IMR-90 (cell line): ENCODE results near the gene C16orf92. TPM values are rescaled to one million over a fixed set of nuclear protein-coding genes. Genes with fewer than 3 reads are reported as not detected.

Source experiments
- ATAC-seq: fragments of 200-7000 bp; cut with Tn5 transposase; 2 replicates; pipeline ENCODE4 v1.9.1; 2020; ENCODE audit warnings: low read depth, mild to moderate bottlenecking, moderate library complexity
- BruUV-seq: library from RNA; stranded (reverse); fragments of 400-500 nt; replicated peaks from 2 replicates; lab custom pipeline; 2021; lab: Mats Ljungman, UMichigan
- CTCF ChIA-PET: fragments of 300-600 bp; formaldehyde crosslinking; extraction: SDS; loops from one replicate; lab custom pipeline; 2021; ENCODE audit warnings: antibody characterized with exemption; lab: Yijun Ruan, JAX
- POLR2A ChIA-PET: fragments of 300-600 bp; sonication (Branson Sonifier 250); formaldehyde crosslinking; loops from one replicate; lab custom pipeline; 2022; ENCODE audit warnings: antibody characterized with exemption; ENCODE audit not compliant: unreplicated experiment; lab: Charles Lee
- DNase-seq: peaks from one replicate; pipeline ENCODE4 v3.0.0; 2013
- H2AFZ ChIP-seq: replicated peaks from 2 replicates; pipeline ENCODE3; 2013; ENCODE audit warnings: low read length, mild to moderate bottlenecking; ENCODE audit not compliant: poor library complexity
- H2AK5ac ChIP-seq: 2 replicates; pipeline ENCODE4 v1.6.1; 2013; ENCODE audit warnings: low read depth, low read length, inconsistent platforms
- H2AK9ac ChIP-seq: replicated peaks from 2 replicates; pipeline ENCODE3; 2013; ENCODE audit warnings: mild to moderate bottlenecking, low read depth, low read length, moderate library complexity; ENCODE audit not compliant: poor library complexity
- H2BK120ac ChIP-seq: 2 replicates; pipeline ENCODE4 v1.6.1; 2013; ENCODE audit warnings: low read depth, low read length, inconsistent platforms
- H2BK15ac ChIP-seq: 3 replicates; pipeline ENCODE4 v1.6.1; 2013; ENCODE audit warnings: low read depth, low read length, inconsistent platforms
- H2BK20ac ChIP-seq: 2 replicates; pipeline ENCODE4 v1.6.1; 2013; ENCODE audit warnings: low read depth, mild to moderate bottlenecking, inconsistent platforms, low read length, moderate library complexity
- H2BK5ac ChIP-seq: 2 replicates; pipeline ENCODE4 v1.6.1; 2013; ENCODE audit warnings: mild to moderate bottlenecking, low read depth, low read length, inconsistent platforms; ENCODE audit not compliant: poor library complexity, severe bottlenecking
- H3K14ac ChIP-seq: replicated peaks from 2 replicates; pipeline ENCODE4 v1.6.1; 2013; ENCODE audit warnings: low read depth, low read length, inconsistent platforms
- H3K18ac ChIP-seq: 2 replicates; pipeline ENCODE4 v1.6.1; 2013; ENCODE audit warnings: low read depth, low read length, control low read depth
- H3K23ac ChIP-seq: 2 replicates; pipeline ENCODE4 v1.6.1; 2013; ENCODE audit warnings: low read depth, low read length, inconsistent platforms
- H3K27ac ChIP-seq: 2 replicates; pipeline ENCODE4 v1.5.1; 2013; ENCODE audit warnings: mild to moderate bottlenecking, control low read depth, low read length; ENCODE audit not compliant: insufficient read depth
- H3K27me3 ChIP-seq: 2 replicates; pipeline ENCODE4 v1.6.1; 2013; ENCODE audit warnings: low read length; ENCODE audit not compliant: control insufficient read depth, insufficient read depth
- H3K36me3 ChIP-seq: 2 replicates; pipeline ENCODE4 v1.6.1; 2013; ENCODE audit warnings: low read length, mixed read lengths; ENCODE audit not compliant: control insufficient read depth, insufficient read depth
- H3K4ac ChIP-seq: 2 replicates; pipeline ENCODE4 v1.6.1; 2013; ENCODE audit warnings: low read depth, low read length, inconsistent platforms
- H3K4me1 ChIP-seq: 2 replicates; pipeline ENCODE4 v1.6.1; 2013; ENCODE audit warnings: low read length, mixed read lengths; ENCODE audit not compliant: control insufficient read depth, insufficient read depth
- H3K4me2 ChIP-seq: 2 replicates; pipeline ENCODE4 v1.6.1; 2013; ENCODE audit warnings: low read depth, mild to moderate bottlenecking, control low read depth, low read length, moderate library complexity
- H3K4me3 ChIP-seq: 2 replicates; pipeline ENCODE4 v1.5.1; 2013; ENCODE audit warnings: low read depth, mild to moderate bottlenecking, control low read depth, low read length, moderate library complexity; ENCODE audit not compliant: insufficient read depth
- H3K56ac ChIP-seq: 2 replicates; pipeline ENCODE4 v1.6.1; 2013; ENCODE audit warnings: low read length, inconsistent platforms; ENCODE audit not compliant: insufficient read depth; ENCODE audit errors: extremely low read depth
- H3K79me1 ChIP-seq, 2 experiments: 2 replicates each; pipeline ENCODE4 v1.6.1; 2013; ENCODE audit warnings: low read length in 2 of 2, inconsistent platforms in 1 of 2, low read depth in 1 of 2
- H3K9ac ChIP-seq: 2 replicates; pipeline ENCODE4 v1.6.1; 2013; ENCODE audit warnings: low read depth, low read length, control low read depth
- H3K9me1 ChIP-seq: 2 replicates; pipeline ENCODE4 v1.6.1; 2013; ENCODE audit warnings: low read length, inconsistent platforms; ENCODE audit not compliant: insufficient read depth
- H3K9me3 ChIP-seq: 2 replicates; pipeline ENCODE4 v1.6.1; 2013; ENCODE audit warnings: low read length; ENCODE audit not compliant: control insufficient read depth, insufficient read depth
- H4K20me1 ChIP-seq: 2 replicates; pipeline ENCODE4 v1.6.1; 2013; ENCODE audit warnings: low read length, inconsistent platforms; ENCODE audit not compliant: insufficient read depth
- H4K5ac ChIP-seq: 2 replicates; pipeline ENCODE4 v1.6.1; 2013; ENCODE audit warnings: mild to moderate bottlenecking, low read depth, low read length, control low read depth
- H4K8ac ChIP-seq, 2 experiments: 2 replicates each; pipeline ENCODE4 v1.6.1; 2013; ENCODE audit warnings: low read depth in 2 of 2, low read length in 2 of 2, control low read depth in 1 of 2, inconsistent platforms in 1 of 2
- H4K91ac ChIP-seq: 2 replicates; pipeline ENCODE4 v1.6.1; 2013; ENCODE audit warnings: low read depth, low read length, inconsistent platforms; ENCODE audit not compliant: insufficient read depth
- BHLHE40 ChIP-seq: fragments of 150-350 bp; IDR thresholded peaks from 2 replicates; pipeline ENCODE4 v1.6.1; 2016; ENCODE audit warnings: mild to moderate bottlenecking, low read depth, low read length
- CEBPB ChIP-seq: IDR thresholded peaks from 2 replicates; pipeline ENCODE4 v1.6.1; 2012; ENCODE audit warnings: low read depth, low read length, improper control_type of control experiment
- CHD1 ChIP-seq: IDR thresholded peaks from 2 replicates; pipeline ENCODE4 v1.6.1; 2012; ENCODE audit warnings: low read depth, low read length, improper control_type of control experiment
- FOS ChIP-seq: fragments of 150-350 bp; IDR thresholded peaks from 2 replicates; pipeline ENCODE4 v1.6.1; 2016; ENCODE audit warnings: low read depth, low read length
- MAFK ChIP-seq: IDR thresholded peaks from 2 replicates; pipeline ENCODE4 v1.6.1; 2012; ENCODE audit warnings: low read depth, low read length, improper control_type of control experiment
- MAZ ChIP-seq: IDR thresholded peaks from 2 replicates; pipeline ENCODE4 v1.6.1; 2012; ENCODE audit warnings: low read depth, mild to moderate bottlenecking, low read length, improper control_type of control experiment, moderate library complexity, borderline replicate concordance
- MXI1 ChIP-seq: IDR thresholded peaks from 2 replicates; pipeline ENCODE4 v1.6.1; 2012; ENCODE audit warnings: low read depth, mild to moderate bottlenecking, low read length, moderate library complexity, borderline replicate concordance
- NFE2L2 ChIP-seq: fragments of 150-350 bp; IDR thresholded peaks from 2 replicates; pipeline ENCODE4 v1.6.1; 2016; ENCODE audit warnings: low read depth, mild to moderate bottlenecking, low read length
- POLR2A ChIP-seq: IDR thresholded peaks from 2 replicates; pipeline ENCODE4 v1.6.1; 2012; ENCODE audit warnings: mild to moderate bottlenecking, low read depth, low read length
- RAD21 ChIP-seq: IDR thresholded peaks from 2 replicates; pipeline ENCODE4 v1.6.1; 2012; ENCODE audit warnings: low read length, improper control_type of control experiment
- RCOR1 ChIP-seq: IDR thresholded peaks from 2 replicates; pipeline ENCODE4 v1.6.1; 2012; ENCODE audit warnings: mild to moderate bottlenecking, low read length, improper control_type of control experiment; ENCODE audit not compliant: insufficient replicate concordance
- RFX5 ChIP-seq: IDR thresholded peaks from 2 replicates; pipeline ENCODE4 v1.8.0; 2012; ENCODE audit warnings: low read depth, mild to moderate bottlenecking, low read length, moderate library complexity
- SMC3 ChIP-seq: fragments of 150-350 bp; IDR thresholded peaks from 2 replicates; pipeline ENCODE4 v1.6.1; 2016; ENCODE audit warnings: low read depth, mild to moderate bottlenecking, antibody characterized with exemption, low read length, moderate library complexity
- WGBS, 2 experiments: methylation state at CpG; one replicate each; pipeline versions ENCODE4 v1.1.5 to v1.1.7; 2013; ENCODE audit warnings: missing lambda C conversion rate in 2 of 2; ENCODE audit not compliant: insufficient read length in 1 of 2; ENCODE audit errors: extremely low coverage in 2 of 2; 5-methylcytosine and 5-hydroxymethylcytosine counted together
- dilution Hi-C: fragments of 300-500 bp; cut with HindIII; formaldehyde crosslinking; loops from one replicate; pipeline ENCODE4 v1.14.3; 2018; ENCODE audit warnings: low sequenced_read_pairs; ENCODE audit not compliant: unreplicated experiment
- in situ Hi-C: fragments of 300-500 bp; cut with MboI; formaldehyde crosslinking; loops from 3 replicates; pipeline ENCODE4 v1.14.3; 2019; ENCODE audit warnings: low sequenced_read_pairs, inconsistent platforms, mixed read lengths
- intact Hi-C: fragments of 100-400 bp; cut with micrococcal nuclease; formaldehyde crosslinking; loops from 2 replicates; pipeline ENCODE4 v1.10.0; 2022
- polyA plus RNA-seq, 3 experiments: library from polyadenylated mRNA; depleted of rRNA; stranded (reverse); fragments of >200 nt; gene quantifications; 2 replicates each; pipeline ENCODE4 v1.2.3, GENCODE V29; 2012; ENCODE audit warnings: low replicate concordance in 1 of 3
- total RNA-seq: library from RNA; depleted of rRNA; stranded (reverse); fragments of >200 nt; gene quantifications from 2 replicates; pipeline ENCODE4 v1.2.3, GENCODE V29; 2012
- TF ChIP-seq, protein P1 (sequence below): conservative IDR thresholded peaks from 2 replicates; pipeline ENCODE4 v1.5.1; 2012; ENCODE audit warnings: mild to moderate bottlenecking, low read depth, low read length, improper control_type of control experiment
- TF ChIP-seq, protein P2 (sequence below): fragments of 150-350 bp; IDR thresholded peaks from 2 replicates; pipeline ENCODE4 v1.6.1; 2017; ENCODE audit warnings: mild to moderate bottlenecking, antibody characterized with exemption, low read length, low read depth
- TF ChIP-seq, protein P3 (sequence below): fragments of 150-350 bp; IDR thresholded peaks from 2 replicates; pipeline ENCODE4 v1.6.1; 2016; ENCODE audit warnings: low read depth, mild to moderate bottlenecking, low read length, moderate library complexity, borderline replicate concordance

The C16orf92 gene
- total and polyA plus RNA-seq, 2 of the 4 experiments (the other 2 are of a cell fraction), result not detected

DNA sequence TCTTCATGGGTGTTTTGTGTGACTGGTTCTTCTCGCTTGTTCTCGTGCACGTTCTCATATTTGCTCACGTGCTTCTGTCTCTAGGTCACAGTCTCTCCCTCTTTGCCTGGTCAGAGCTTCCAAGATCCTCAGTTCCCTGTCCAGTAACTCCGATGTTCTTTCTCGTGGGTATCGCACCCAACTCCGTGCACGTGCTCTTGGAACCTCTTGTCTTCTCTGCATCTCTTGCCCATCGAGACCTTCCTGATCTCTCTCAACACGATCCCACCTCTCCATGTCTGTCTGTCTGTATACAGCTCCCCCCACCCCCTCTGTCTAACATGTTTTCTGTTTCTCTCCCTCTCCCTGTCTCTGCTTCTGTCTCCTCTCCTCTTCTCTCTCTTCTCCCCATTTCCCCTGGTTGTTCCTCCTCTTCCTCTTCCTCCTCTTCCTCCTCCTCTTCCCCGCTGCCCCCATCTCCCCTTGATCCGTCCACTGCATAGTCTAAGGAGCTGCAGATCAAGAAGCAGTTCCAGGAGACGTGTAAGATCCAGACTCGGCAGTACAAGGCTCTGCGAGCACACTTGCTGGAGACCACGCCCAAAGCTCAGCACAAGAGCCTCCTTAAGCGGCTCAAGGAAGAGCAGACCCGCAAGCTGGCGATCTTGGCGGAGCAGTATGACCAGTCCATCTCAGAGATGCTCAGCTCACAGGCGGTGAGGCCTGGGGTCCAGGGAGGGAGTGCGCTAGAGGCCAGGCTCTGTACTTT is 33.7 kb upstream of the C16orf92 start:
- H3K27me3 ChIP-seq, result no peaks in the 10 kb centered on the region
- H3K4me2 ChIP-seq, result no peak overlapping the region
- no peak for ATAC-seq
- ChIA-PET POLR2A (no interaction called here), CTCF (no interaction called here)
- no peak overlapping the region for H3K14ac ChIP-seq
- no peak overlapping the region for H3K18ac ChIP-seq
- no peak overlapping the region for H3K56ac ChIP-seq
- no peak overlapping the region for H3K9ac ChIP-seq
- no peak for TF ChIP-seq MAZ
- TF ChIP-seq, protein P1, sequence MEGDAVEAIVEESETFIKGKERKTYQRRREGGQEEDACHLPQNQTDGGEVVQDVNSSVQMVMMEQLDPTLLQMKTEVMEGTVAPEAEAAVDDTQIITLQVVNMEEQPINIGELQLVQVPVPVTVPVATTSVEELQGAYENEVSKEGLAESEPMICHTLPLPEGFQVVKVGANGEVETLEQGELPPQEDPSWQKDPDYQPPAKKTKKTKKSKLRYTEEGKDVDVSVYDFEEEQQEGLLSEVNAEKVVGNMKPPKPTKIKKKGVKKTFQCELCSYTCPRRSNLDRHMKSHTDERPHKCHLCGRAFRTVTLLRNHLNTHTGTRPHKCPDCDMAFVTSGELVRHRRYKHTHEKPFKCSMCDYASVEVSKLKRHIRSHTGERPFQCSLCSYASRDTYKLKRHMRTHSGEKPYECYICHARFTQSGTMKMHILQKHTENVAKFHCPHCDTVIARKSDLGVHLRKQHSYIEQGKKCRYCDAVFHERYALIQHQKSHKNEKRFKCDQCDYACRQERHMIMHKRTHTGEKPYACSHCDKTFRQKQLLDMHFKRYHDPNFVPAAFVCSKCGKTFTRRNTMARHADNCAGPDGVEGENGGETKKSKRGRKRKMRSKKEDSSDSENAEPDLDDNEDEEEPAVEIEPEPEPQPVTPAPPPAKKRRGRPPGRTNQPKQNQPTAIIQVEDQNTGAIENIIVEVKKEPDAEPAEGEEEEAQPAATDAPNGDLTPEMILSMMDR, result no peak
- TF ChIP-seq CEBPB, result no peak
- TF ChIP-seq MAFK, result no peak
- TF ChIP-seq POLR2A, result no peak
- no peak for TF ChIP-seq FOS
- TF ChIP-seq, protein P2, sequence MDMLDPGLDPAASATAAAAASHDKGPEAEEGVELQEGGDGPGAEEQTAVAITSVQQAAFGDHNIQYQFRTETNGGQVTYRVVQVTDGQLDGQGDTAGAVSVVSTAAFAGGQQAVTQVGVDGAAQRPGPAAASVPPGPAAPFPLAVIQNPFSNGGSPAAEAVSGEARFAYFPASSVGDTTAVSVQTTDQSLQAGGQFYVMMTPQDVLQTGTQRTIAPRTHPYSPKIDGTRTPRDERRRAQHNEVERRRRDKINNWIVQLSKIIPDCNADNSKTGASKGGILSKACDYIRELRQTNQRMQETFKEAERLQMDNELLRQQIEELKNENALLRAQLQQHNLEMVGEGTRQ, result no peak
- no peak for TF ChIP-seq RCOR1
- TF ChIP-seq RAD21, result no peak
- TF ChIP-seq NFE2L2, result no peak
- no peak for TF ChIP-seq BHLHE40
- no peak for TF ChIP-seq RFX5
- no peak for TF ChIP-seq CHD1
- TF ChIP-seq, protein P3, sequence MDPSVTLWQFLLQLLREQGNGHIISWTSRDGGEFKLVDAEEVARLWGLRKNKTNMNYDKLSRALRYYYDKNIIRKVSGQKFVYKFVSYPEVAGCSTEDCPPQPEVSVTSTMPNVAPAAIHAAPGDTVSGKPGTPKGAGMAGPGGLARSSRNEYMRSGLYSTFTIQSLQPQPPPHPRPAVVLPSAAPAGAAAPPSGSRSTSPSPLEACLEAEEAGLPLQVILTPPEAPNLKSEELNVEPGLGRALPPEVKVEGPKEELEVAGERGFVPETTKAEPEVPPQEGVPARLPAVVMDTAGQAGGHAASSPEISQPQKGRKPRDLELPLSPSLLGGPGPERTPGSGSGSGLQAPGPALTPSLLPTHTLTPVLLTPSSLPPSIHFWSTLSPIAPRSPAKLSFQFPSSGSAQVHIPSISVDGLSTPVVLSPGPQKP, result no peak
- TF ChIP-seq MXI1, result no peak
- no peak for TF ChIP-seq SMC3
- in situ Hi-C loops, result no loop called here
- no peaks in the 10 kb centered on the region for H3K9me3 ChIP-seq
- peaks cover 0 to 12% of the 10 kb centered on the region in 2 experiments; a peak in 1 of 4 replicates for H3K79me1 ChIP-seq
- H2AK5ac ChIP-seq, result no peak overlapping the region
- H3K36me3 ChIP-seq, result peaks cover 67% of the 10 kb centered on the region
- H2BK120ac ChIP-seq, result no peak overlapping the region
- no peak overlapping the region for H3K27ac ChIP-seq
- 93% methylated on average over 18 of the region's 23 CpGs; no CpG with 5 or more reads in 1 of the 2 experiments for WGBS, 2 experiments
- H2BK20ac ChIP-seq, result no peak overlapping the region
- no peak for DNase-seq
- H4K20me1 ChIP-seq, result no peaks in the 10 kb centered on the region; the same call in 1 of the 2 replicates
- no peak overlapping the region for H2BK5ac ChIP-seq
- H4K5ac ChIP-seq, result no peak overlapping the region
- H4K8ac ChIP-seq, result no peak overlapping the region
- H3K23ac ChIP-seq, result no peak overlapping the region
- no peak overlapping the region for H4K91ac ChIP-seq
- H3K4me1 ChIP-seq, result no peaks in the 10 kb centered on the region
- H3K4ac ChIP-seq, result no peak overlapping the region
- no peak overlapping the region for H2BK15ac ChIP-seq
- H2AK9ac ChIP-seq, result no peak overlapping the region
- BruUV-seq, result no TSS peak
- dilution Hi-C loops, result no loop called here
- no peak overlapping the region for H3K4me3 ChIP-seq
- H3K9me1 ChIP-seq, result no peaks in the 10 kb centered on the region
- intact Hi-C loops, result no loop called here
- H2AFZ ChIP-seq, result no peak overlapping the region
